Stimulated activated CD4-positive, alpha-beta T cell treated with anti-CD3 and anti-CD28 coated beads, TNF-alpha, amount 100 ng/mL, for 48 hours (primary cell): ENCODE results near the gene RIPOR1.
A peak's percentile ranks its signal among the peaks of the same experiment; 100 is the strongest.

Source experiments
- DNase-seq, 3 donors: peaks; one replicate each; pipeline ENCODE4 v3.0.0-alpha.2; 2020; ENCODE audit warnings: low read depth in 3 of 3

Gene RIPOR1

DNA sequence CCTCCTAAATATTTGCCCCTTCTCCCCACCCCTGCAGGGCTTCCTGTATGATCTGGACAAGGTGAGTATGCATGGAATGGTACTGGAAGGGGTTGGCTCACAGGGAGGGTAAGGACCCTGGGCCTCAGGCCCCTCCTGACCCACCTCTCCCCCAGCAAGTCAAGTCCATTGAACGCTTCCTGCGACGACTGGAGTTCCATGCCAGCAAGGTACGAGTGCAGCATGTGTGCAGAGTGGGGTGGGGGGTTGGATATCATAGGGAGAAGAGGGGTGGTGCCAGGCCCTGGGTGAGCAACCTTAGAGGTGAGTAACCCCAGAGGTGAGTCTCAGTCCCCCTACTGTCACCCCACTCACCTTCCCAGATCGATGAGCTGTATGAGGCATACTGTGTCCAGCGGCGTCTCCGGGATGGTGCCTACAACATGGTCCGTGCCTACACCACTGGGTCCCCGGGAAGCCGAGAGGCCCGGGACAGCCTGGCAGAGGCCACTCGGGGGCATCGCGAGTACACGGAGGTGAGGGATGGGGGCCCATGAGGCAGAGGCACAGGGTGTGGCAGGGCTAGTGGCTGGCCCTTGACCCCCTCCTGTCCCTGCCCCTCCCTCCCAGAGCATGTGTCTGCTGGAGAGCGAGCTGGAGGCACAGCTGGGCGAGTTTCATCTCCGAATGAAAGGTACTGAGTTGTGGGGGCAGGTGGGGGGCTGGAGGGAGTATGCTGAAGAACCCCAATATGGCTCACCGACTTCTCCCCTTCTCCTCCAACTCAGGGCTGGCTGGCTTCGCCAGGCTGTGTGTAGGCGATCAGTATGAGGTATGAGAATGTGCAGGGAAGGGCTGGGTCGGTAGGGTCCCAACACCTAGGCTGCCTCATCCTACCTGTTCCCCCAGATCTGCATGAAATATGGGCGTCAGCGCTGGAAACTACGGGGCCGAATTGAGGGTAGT, 11.3 kb downstream of the RIPOR1 start:
- DNase-seq = no peak

GRCh38 chr16:67540756-67541155, 12.1 kb downstream of the RIPOR1 start:
- DNase-seq = no peak

- no peak for DNase-seq
Observed at GRCh38 chr16:67541391-67542263, 13.0 kb downstream of the RIPOR1 start.

DNA sequence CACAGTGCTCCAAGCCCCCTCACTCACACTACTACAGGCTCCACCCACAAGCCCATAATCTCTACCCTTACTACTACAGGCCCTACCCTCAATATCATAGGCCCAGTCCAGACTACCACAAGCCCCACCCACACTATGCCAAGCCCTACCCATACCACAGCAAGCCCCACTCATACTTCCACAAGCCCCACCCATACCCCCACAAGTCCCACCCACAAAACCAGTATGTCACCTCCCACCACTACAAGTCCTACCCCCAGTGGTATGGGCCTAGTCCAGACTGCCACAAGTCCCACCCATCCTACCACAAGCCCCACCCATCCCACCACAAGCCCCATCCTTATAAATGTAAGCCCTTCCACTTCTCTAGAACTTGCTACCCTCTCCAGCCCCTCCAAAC, 13.8 kb downstream of the RIPOR1 start:
- DNase-seq = peak in 2 of 3 donors; percentile 58 to 62

DNA sequence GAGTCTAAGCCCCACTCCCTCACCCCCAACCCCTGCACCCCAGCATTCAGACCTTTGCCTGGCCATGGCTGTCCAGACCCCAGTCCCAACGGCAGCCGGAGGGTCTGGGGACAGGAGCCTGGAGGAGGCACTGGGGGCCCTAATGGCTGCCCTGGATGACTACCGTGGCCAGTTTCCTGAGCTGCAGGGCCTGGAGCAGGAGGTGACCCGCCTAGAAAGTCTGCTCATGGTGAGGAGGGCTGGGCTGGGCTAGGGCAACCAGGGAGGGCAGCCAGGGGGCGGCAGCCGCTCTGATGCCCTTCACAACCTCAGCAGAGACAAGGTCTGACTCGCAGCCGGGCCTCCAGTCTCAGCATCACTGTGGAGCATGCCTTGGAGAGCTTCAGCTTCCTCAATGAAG, 14.4 kb downstream of the RIPOR1 start:
- no peak for DNase-seq

DNA sequence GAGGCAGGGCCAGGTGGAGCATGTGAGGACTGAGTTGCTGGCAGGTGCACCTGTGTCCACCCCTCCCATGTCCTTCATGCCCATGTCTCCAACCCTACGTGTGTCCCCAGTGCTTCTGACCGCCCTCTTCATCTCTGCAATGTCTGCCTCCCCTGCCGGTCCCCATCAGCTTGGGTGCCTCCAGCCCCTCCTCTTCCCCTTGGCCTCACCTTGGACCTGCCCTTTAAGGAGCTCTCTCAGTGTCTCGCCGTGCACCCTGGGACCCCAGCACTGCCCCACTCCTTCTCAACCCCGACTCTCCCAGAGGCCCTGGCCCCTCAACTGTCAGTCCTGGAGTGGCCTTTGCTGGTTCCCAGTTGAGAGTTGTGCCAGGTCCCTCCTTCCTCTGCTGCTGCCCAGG, 15.0 kb downstream of the RIPOR1 start:
- DNase-seq = no peak

DNA sequence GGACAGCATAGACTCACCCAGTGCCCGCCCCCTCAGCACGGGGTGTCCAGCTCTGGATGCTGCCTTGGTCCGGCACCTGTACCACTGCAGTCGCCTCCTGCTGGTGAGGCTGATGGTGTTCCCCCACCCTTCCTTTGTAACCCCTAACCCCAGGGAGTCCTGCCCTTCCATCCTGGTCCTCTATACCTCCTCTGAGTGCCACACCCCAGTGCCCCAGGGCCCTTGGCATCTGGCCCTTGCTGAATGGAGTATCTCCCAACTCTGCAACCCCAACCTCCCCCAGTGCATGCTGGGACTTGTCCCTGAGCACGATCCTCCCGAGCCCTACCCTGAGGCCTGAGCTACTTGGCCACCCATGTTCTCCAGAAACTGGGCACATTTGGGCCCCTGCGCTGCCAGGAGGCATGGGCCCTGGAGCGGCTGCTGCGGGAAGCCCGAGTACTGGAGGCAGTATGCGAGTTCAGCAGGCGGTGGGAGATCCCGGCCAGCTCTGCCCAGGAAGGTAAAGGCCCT, 15.8 kb downstream of the RIPOR1 start:
- DNase-seq = no peak

DNA sequence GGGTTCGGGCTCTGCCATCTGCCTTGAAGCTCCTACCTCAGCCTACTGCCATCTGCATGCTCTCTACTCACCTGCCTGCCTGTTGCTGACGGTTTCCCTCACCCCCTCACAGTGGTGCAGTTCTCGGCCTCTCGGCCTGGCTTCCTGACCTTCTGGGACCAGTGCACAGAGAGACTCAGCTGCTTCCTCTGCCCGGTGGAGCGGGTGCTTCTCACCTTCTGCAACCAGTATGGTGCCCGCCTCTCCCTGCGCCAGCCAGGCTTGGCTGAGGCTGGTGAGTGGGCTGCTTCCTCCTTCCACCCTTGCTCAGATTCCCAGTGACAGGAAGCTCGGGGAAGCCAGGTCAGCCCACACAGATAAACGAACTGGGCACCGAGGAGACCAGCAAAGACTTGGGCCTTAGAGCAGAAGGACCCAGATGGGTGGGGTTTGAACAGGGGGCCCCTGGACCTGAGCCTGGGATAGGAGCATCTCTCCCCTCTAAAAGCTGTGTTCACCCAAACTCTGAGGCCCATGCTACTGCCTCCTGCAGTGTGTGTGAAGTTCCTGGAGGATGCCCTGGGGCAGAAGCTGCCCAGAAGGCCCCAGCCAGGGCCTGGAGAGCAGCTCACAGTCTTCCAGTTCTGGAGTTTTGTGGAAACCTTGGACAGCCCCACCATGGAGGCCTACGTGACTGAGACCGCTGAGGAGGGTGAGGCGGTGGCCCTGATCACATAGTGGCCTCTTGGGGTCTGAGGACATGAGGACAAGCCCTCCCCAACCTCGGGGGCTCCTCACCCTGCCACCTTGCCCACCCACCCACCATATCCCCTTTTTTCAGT, 16.4 kb downstream of the RIPOR1 start:
- no peak for DNase-seq

DNA sequence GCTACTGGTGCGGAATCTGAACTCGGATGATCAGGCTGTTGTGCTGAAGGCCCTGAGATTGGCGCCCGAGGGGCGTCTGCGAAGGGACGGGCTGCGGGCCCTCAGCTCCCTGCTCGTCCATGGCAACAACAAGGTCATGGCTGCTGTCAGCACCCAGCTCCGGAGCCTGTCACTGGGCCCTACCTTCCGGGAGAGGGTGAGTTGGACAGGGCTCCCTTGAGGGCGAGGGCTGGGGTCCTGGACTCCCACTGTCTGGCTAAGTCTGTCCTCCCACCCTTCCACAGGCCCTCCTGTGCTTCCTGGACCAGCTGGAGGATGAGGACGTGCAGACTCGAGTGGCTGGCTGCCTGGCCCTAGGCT, 17.0 kb downstream of the RIPOR1 start:
- no peak for DNase-seq

GRCh38 chr16:67546091-67546501, 17.5 kb downstream of the RIPOR1 start:
- no peak for DNase-seq

- peak in 2 of 3 donors; percentile 55 to 57 for DNase-seq
Observed at GRCh38 chr16:67546761-67547422, 18.3 kb downstream of the RIPOR1 start.

- DNase-seq = no peak
Observed at GRCh38 chr16:67547423-67548264, 19.0 kb downstream of the RIPOR1 start.

DNA sequence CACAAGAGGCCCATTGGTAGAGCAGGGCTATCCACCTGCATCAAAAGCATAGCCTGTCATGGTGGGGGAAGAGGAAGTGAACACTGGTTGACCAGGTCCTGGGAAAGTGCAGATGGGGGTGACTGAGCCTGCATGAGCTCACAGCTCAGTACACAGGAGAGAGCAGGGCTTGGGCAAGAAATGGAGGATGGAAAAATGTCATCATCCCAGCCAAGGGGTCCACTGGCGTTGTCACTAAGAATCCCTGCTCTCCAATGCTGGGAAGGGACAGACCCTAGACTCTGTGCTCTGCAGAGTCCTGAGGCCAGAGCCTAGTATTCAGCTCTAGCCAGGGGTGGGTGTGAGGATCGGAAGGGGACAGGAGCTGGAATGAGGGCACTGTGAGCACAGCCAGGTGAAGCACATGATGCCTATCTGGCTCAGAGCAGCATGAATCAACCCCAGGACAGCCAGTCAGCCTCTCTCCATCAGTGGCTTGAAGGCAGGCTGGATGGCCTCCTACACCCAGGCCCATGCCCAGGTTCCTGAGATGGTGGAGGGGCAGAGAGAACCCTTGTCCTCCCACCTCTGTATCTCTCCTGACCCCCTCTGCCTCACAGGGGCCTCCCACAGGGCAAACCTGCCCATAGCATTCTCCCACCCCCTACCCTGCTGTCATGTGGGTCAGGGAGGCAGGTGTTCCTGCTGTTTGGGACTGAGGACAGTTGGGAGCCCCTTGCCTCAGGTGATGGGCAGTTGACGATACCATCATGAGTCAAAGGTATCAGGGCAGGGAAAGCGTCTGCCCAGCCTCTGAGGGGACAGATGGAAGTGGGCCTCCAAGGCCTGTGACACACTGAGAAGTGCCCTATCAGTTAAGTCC, 19.9 kb downstream of the RIPOR1 start:
- no peak for DNase-seq

DNA sequence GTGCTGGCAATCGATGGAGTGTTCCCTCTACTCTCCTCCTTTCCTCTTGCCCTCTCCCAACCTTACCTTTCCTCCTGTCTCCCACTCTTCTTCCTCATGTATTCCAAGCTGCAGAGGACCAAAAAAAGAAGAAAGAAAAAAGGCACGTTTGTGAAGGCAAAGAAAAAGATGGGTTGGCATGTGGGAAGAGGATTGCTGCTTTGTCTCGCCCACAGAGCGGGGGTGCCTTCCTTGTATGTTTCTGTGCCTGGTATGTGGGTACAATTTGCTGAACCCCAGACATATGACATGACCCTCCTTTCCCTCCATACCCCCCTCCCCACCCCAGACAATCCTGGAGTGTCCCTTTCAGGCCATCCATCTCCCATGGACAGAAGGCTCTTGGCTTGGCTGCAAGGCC, 20.6 kb downstream of the RIPOR1 start:
- DNase-seq = no peak

DNA sequence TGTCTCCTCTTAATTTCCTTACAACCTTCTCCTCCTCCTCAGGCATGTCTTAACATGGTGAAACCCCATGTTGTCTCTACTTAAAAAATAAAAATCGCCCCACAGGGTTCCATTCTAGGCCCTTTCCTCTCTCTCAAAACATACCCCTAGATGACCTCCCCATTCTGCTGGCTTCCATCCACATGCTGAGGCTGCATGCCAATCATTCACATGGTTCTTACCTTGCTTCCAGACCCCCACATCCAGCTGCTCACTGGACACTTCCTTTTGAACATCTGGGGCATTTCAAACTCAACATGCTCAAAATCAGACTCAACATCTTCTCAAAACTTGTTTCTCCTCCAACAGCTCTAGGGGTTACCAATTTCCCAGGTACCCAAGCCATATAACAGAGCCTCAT, 21.3 kb downstream of the RIPOR1 start:
- no peak for DNase-seq

- DNase-seq = no peak
Observed at GRCh38 chr16:67551091-67551490, 22.5 kb downstream of the RIPOR1 start.

DNA sequence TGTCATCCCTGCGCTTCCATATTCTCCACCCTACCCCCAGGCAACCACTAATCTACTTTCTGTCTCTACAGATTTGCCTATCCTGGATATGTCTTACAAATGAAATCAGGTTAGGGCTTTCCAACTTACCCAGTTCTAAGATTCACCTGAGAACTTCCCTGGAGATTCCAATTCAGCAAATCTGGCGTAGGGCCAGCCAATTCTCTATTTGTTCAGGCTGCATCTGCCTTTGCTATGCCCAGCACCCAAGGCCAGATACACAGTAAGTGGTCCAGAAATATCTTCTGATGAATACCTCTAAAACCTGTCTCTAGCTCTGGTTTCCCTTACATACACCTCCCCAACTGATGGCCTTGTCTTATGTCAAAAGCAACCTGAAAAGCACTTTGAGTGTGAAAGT, 23.3 kb downstream of the RIPOR1 start:
- DNase-seq = no peak

- DNase-seq = no peak
Observed at GRCh38 chr16:67552476-67552875, 23.8 kb downstream of the RIPOR1 start.

- no peak for DNase-seq
Observed at GRCh38 chr16:67555795-67556212, 27.2 kb downstream of the RIPOR1 start.
